ENCODE results near the gene INSIG2.
"Not testable (repeated sequence)": the region's sequence is repeated elsewhere in the genome, so short reads cannot be mapped to it uniquely, and the experiment has no call there.

INSIG2 gene

DNA sequence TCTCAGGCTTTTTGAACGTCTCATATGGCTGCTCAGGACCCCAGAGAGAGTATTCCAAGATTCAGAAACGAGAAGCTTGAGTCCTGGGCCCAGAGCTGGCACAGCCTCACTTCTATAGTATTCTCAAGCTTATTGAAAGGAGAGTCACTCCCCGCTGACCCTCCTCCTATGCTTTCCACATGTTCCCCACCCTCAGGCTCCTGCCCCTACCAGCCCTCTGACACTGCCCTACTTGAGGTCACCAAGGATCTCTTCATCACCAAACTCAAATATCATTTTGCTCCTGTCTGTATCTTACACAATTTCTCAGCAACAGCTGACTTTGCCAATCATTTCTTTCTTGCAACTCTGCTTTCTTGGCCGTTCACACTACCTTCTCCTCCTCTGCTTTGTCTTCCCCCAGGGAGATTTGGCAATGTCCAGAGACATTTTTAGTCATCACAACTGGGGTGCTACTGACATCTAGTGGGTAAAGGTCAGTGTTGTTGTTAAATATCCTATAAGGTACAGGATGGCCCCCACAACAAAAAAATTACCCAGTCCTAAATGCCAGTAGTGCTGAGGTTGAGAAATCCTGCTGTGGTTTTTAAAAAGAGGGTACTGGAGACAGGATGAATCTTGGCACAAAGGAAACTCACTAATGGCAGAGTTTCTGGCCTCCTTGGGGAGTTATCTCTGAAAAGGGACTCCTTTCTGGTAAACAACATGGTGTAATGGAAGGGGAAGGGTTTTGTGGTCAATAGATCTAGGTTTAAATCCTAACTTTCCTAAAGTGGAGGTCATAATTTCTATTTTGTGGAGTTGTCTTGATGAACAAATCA is 26.9 kb upstream of the INSIG2 start:
- DNase-seq (ENCODE audit: low read depth in 2 of 2): no peak

DNA sequence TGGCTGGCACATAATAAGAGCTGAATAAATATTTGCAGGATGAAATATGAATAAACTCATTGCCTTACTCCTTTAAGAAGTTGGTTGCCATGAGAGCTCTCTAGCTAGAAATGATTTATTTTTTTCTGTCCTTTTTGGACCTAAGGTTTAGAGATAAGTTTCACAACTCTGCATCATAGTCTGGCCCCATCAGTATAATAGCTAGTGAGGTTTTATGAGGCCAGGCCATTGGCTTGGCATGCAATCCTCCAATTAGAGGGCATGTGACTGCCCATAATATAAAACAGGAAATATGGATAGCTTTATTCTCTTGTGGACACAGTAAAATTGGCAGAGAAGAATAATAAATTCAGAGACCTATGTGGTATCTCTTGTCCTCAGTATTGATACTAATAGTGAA is 26.2 kb upstream of the INSIG2 start:
- DNase-seq (ENCODE audit: low read depth in 2 of 2): no peak

- no peak for DNase-seq (ENCODE audit: low read depth in 2 of 2)
Measured at GRCh38 chr2:118062669-118063068, 25.6 kb upstream of the INSIG2 start.

- DNase-seq (ENCODE audit: low read depth in 2 of 2): no peak
Measured at GRCh38 chr2:118065015-118065706, 23.1 kb upstream of the INSIG2 start.

GRCh38 chr2:118065921-118066511 is 22.3 kb upstream of the INSIG2 start:
- no peak for DNase-seq (ENCODE audit: low read depth in 2 of 2)

DNA sequence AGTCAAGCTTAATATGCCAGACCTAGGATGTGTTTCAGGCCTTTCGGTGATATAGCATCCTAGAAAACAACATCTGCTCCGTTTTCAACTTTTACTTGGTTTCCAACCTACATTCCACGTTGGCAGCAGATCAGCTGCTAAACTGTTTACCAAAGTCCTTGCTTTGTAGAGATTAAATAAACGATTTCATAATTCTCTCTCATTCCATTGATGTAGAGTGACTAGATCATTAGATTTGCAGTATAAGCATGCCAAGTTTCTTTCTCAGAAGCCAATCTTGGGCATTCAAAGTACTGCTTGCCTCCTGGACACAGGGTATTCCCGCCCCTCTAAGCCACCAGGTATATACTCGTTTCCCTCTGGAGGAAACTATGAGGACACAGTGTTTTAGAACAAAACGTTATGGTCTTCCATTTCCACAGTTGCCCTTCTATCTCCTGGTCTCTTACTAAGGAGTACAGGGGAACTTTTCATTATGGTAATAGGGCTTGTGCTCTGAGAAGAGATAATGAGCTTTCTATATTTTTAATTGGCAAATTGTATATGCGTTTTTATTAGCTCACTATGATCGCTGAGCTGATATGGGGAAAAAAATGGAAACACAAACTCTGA is 10.5 kb upstream of the INSIG2 start:
- DNase-seq (ENCODE audit: low read depth in 2 of 2): no peak

- DNase-seq (ENCODE audit: low read depth in 2 of 2): no peak
Measured at GRCh38 chr2:118078734-118079133, 9.5 kb upstream of the INSIG2 start.

DNA sequence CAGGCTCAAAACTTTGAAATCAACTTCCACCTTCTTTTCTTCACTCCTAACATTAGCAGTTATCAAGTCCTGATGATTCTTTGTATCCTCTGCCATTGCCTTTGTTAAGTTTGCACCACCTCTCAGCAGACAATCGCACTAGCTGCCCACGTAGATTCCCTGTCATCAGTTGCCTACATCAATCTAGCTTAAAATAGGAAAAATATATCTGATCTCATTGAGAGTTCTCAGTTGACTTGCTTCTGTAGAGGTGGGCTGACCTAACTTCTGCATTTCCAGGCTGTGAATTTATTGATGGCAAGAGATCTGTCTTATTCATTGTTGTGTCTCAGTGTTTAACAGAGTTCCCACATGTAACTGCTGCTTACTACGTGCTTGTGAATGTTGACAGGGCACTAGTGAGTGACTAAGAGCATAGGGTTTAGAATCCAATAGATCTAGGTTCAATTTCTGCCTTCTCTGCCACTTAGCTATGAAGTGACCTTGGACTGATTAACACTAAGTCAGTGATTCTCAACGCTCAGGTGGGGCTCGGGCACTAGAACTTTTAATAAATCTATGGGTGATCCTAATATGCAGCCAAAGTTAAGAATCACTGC is 3.7 kb upstream of the INSIG2 start:
- DNase-seq (ENCODE audit: low read depth in 2 of 2): no peak

- no peak for DNase-seq (ENCODE audit: low read depth in 2 of 2)
Measured at GRCh38 chr2:118085173-118086023, 2.9 kb upstream of the INSIG2 start.

DNA sequence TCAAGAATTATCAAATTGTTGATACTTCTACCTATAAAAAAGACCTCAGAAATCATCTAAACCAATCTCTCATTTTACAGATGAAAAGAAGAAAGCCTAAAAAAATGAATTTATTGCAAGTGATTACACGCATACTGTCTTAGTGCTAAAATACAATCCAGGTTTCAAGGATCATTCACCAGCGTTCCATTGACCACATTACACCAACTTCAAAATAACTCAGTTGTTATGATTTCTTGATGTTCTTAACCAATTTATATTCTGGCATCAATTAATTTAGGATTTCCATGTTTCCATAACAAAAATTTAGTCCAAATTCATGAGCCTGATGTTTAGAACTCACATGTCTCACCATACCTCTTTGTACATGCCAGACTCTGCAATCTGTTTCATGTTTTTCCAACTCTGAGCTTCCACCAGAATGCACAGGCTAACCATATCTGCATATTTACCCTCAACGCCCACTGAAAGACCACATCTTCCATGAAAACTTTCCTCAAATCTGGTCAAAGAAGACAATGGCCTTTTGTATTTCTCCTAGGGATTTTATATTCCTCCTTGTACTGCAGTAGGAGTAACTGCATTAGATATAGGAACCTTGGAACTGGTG is 2.1 kb upstream of the INSIG2 start:
- DNase-seq (ENCODE audit: low read depth in 2 of 2): no peak

GRCh38 chr2:118089139-118089800 is 999 bp downstream of the INSIG2 start:
- no peak for DNase-seq (ENCODE audit: low read depth in 2 of 2)

- no peak for DNase-seq (ENCODE audit: low read depth in 2 of 2)
Measured at GRCh38 chr2:118090387-118091139, 2.3 kb downstream of the INSIG2 start.

DNA sequence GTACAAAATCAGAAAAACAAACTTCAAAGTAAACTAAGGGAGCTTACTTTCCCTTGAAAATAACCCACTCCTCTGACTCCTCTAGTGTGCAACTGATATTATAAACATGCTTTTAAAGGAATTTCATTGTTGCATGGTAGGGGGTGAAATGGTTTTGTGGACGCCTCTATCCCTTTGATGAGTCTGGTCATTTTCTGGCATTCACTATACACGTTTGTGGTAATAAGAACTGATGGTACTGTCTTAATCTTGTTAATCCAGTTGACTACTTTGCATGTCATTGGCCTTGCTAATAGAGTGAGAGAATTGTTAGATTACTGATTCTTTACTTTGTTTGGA is 2.8 kb downstream of the INSIG2 start:
- no peak for DNase-seq (ENCODE audit: low read depth in 2 of 2)

DNA sequence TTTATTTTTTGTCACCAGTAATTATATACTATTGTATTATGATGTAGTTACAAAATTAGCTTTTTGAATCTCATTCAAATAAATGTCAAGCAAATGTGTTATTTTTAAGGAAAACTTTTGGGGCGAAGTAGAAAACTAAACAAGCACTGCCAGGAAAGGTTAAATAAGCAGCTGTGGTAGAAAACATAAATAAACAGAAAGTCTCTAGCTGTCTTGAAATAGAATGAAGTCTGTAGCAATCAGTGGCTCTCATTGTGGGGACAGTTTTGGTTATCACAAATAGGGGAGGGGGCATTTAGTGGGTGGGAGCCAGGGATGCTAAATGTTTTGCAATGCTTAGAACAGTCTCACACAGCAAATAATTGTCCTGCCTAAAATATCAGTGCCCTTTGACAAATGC is 3.4 kb downstream of the INSIG2 start:
- DNase-seq (ENCODE audit: low read depth in 2 of 2): no peak

DNA sequence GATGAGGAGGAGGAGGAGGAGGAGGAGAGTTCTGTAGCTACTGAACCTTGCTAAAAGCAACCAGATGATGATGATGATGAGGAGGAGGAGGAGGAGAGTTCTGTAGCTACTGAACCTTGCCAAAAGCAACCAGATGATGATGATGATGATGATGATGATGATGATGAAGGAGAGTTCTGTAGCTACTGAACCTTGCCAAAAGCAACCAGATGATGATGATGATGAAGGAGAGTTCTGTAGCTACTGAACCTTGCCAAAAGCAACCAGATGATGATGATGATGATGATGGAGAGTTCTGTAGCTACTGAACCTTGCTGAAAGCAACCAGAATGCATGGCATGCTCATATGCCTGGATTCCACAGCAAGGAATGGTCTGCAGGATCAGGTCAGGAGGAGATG is 5.8 kb downstream of the INSIG2 start:
- DNase-seq (ENCODE audit: low read depth in 2 of 2): not testable (repeated sequence)

DNA sequence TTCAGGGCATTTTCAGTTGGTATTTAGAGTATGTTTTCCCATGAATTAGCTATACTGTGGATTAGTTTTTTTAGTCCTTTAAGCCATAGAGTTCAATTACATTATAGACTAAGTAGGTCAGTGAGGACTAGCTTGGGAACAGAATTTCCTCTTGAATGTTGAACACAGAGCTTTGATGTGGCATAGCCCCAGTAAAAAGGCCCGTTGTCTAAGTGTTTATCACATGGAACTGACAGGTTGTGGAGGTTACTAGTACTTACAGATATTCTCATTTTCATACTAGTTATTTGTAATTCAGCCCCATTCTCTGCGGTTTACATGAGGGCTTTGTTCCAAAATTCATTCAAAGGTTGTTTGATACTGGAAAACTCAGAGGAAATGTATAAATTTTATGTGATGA is 6.2 kb downstream of the INSIG2 start:
- DNase-seq (ENCODE audit: low read depth in 2 of 2): no peak

GRCh38 chr2:118095610-118096009 is 7.3 kb downstream of the INSIG2 start:
- no peak for DNase-seq (ENCODE audit: low read depth in 2 of 2)

DNA sequence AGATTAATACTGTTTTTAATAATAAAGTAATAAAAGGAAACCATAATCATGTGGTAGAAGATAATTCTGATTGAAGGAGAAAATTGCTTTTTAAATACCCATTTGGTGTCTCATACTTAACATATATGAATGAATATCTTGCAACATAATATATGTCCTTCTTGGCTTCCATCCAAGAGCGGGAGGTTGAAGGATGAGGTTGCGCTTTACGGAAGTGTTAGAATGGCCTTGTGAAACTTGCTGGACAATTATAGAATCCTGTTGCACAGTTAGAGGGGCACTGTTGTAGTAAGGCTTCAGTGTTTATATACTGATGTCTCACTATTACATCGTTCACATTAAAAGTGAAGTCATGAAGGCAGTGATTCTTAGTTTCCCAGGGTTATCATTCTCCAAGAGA is 9.4 kb downstream of the INSIG2 start:
- no peak for DNase-seq (ENCODE audit: low read depth in 2 of 2)

GRCh38 chr2:118098307-118099030 is 10.2 kb downstream of the INSIG2 start:
- DNase-seq (ENCODE audit: low read depth in 2 of 2): no peak
